ENCODE results near the gene TBXA2R.
"Not testable (repeated sequence)": the region's sequence is repeated elsewhere in the genome, so short reads cannot be mapped to it uniquely, and the experiment has no call there.

TBXA2R gene

DNA sequence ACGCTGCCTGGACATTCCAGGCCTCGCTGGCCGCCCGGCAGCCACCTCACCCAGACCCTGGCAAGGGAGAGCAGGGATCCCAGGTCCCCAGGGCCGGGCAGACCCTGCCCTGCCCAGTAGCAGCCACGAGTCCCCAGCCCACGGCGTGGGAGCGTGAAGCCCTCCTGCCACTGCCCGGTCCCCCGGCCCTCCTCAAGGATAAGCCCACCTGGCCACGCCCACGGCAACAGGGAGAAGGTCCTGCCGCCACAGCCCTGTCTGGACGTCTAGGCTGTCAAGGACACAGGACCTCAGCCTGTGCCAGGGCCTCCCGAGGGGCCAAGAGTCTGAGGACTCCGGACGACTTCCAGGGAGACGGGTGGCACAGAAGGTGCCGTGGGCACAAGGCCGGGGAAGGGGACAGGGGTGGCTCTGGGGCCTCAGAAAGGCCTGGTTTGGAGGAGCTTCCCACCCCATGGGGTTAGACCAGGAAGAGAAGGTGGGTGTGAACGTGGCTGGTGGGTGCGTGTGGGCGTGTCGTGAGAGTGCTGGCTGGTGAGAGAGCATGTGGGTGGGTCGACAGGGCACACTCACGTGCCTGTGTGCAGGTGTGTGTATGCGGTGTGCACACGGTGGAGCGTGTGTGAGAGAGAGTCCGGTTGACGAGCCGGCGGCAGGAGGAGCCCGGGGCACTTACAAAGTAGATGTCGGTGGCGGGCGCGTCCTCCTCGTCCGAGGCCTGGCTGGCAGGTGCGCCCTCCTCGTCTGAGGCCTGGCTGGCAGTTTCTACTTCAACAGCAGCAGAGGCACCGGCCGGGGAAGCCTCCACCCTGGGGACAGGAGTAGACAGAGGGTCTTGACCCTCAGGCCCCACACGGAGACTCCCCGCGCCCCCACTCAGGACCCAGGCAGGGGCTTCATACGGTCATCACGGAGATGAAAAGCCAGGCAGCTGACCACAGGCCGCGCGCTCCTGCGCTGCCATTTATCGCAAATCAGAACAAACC lies 31.8 kb upstream of the TBXA2R start:
- DNase-seq = no peak

DNA sequence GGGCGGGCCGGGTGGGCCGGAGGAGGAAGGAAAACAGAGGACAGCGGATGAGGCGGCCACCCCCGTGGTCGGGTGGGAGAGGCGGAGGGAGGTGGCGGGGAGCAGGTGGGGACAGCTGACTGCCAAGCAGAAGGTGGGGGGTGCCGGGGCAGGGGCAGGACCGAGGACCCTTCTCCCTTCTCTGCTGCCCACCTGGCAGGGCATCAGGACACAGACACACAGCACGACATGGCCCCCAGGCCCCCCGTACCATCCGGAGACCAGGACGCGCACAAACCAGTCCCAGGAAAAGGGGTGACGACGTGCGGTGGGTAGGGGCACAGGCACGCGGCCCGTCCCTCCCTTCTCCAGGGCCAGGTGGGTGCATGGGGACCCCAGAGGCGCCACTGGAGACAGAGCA lies 30.9 kb upstream of the TBXA2R start:
- DNase-seq = no peak

DNA sequence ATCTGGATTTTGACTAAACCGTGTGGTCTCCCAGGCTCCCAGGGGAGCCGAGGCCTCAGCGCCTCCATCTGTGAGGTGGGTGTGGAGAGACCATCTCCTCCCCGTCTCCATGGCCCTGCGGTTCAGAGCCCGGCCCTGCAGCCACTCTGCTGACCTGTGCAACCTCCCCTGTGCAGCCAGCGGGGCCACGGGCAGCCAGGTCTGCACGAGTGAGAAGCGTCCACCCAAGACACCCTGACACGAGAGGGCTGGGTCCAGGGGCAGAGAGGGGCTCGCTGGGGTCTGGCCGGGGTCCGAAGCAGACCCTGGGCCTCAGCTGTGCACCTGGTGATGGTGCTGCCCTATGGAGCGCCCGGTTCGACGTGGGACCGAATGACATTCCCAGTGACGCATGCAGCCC lies 30.3 kb upstream of the TBXA2R start:
- DNase-seq = no peak

DNA sequence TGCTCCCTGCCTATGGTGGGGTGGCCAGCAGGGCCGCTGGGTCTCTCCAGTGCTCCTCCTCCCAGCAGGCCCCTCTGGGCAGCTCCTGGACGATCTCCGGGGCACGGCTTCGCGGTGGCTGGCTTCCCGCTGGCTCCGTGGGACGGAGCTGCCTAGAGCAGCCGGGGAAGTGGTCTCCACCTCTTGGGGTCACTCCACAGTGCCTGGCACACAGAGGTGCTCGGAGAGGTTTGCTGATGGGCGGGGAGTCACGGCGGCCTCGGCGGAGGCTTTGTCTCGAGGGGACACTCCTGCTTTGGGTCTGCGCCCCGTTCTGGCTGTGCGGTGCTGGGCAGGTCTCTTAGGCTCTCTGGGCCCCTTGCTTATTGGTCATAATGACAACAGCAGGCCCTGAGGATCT lies 29.8 kb upstream of the TBXA2R start:
- no peak for DNase-seq

DNA sequence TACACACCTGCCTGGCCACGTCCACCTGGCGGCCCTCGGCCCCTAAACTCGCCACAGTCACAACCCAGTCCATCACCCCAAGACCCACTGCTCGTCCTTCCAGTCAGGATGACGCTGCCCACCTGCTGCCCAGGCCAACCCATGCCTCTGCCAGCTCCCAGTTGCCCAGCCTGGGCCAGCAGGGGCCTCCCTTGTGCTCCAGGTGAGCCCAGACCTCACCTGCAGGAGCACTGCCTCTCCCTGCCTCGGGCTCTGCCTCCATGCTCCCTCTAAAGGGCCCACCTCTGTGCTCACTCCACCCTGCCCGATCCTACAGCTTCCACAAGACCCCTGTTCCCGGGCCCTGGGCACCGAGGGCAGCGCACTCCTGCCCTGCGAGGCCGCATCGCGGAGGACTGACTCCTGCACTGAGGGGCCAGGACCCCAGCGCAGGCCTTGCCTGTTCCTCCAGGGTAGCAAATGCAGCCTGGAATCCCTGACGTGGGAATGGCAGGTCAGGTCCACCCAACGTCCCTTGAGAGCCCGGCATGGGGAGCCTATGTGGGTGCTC lies 27.9 kb upstream of the TBXA2R start:
- no peak for DNase-seq

DNA sequence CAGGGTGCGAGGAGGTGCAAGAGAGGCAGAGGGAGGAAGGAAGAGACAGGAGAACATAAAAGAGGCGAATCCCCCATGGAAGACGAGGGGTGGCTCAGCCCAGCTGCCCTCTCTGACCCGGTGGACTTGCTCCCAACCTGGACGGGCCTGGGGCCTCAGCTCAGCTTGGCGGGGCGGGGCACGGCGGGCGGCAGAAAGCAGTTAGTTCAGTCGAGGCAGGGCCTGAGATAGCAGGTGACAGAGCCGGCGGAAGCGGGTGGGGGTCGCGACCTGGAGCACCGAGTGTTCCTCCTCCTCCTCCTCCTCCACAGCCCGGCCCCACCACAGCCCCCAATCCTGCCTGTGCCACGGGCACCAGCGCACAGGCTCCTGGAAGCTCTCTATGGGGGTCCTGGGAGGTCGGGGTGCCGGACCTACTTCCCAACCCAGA lies 26.9 kb upstream of the TBXA2R start:
- DNase-seq = no peak

DNA sequence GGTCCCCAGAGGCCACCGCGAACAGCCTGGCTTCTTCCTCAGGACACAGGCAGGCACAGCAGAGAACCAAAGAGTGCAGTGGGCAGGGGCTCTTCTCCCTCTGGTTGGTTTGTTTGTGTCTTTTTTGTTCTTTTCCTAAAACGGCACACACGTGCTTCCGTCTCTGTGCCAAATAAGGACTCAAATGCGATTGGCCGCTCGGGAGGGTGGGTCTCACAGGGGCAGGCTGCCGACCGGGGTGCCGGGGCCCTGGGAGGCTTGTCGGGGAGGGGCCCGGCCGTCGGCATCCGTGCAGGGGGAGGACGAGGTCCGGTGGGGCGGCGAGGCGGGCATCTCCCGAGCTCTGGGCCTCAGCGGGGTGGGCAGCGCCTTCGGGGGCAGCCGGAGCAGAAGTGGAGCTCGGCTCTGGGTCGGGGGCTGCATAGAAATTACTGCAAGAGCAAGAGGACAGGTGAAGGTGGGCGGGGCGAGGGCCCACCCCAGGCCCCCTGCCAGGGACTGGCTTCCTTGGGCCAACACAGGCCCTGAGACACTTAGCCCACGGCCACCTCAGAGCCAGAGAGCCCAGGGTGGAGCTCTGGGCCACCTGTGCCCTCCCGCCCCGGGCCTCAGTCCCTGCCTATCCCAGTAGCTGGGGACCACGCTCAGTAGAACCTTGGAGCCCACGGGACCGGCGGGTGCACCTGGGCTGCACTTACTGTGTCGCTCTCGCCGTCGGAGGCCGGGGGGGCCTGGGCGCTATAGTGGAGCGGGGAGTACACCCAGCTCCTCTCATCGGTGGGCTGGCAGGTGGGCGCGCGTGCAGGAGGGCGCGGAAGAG lies 26.3 kb upstream of the TBXA2R start:
- no peak for DNase-seq

- no peak for DNase-seq
Measured at GRCh38 chr19:3632098-3632497, 25.4 kb upstream of the TBXA2R start.

DNA sequence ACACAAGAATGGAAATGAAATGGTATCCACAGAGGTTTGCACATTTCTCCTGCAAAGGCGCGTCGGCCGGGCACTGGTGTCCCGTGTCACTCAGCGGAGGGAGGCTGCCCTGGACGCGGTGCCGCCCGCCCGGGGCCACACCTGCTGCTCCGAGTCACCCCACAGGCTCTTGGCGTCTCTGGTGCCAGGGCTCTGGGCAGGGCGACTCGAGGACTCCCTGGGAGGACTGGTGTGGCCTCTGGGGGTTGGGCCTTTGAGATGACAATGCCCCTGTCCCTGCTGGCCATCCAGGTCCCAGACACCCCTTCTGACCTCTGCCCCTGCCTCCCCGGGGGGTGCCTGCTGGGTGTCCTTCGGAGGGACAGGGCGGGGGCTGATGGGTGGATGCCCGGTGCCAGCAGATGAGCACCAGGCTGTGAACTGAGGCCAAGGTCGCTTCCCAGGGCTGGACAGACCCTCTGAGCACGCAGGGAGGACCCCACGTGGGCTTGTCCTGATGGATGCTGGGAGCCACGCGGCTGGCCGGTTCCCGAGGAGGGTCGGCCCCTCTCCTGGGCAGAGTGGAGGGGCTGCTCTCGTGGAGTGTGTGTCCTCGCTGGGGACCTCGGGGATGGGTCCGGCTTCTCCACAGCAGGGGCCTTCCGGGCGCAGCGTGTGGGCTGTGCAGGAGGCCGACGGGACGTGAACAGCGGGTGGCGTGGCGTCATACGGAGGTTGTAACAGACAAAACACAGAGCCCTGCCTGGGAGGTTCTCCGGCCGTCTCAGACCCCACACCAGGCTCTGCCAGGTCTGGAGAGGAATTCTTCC lies 24.6 kb upstream of the TBXA2R start:
- no peak for DNase-seq

DNA sequence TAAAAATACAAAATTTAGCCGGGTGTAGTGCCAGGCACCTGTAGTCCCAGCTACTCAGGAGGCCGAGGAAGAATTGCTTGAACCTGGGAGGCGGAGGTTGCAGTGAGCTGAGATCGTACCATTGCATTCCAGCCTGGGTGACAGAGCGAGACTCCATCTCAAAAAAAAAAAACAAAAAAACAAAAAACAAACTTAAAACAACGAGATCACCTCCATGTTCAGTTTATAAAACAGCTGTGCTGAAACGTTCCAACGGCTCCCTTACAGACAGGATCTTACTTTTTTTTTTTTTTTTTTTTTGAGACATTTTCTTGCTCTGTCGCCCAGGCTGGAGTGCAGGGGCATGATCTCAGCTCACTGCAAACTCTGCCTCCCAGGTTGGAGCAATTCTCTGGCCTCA lies 22.1 kb upstream of the TBXA2R start:
- not testable (repeated sequence) for DNase-seq

- no peak for DNase-seq
Measured at GRCh38 chr19:3627351-3627723, 20.7 kb upstream of the TBXA2R start.

- DNase-seq = peak; percentile 87
Measured at GRCh38 chr19:3626473-3627350, 20.0 kb upstream of the TBXA2R start, which contains the start of gene CACTIN. CACTIN (minus strand) TSS chr19:3626790; CDS start chr19:3626762, 28 bp downstream.

GRCh38 chr19:3625996-3626472 lies 19.4 kb upstream of the TBXA2R start:
- DNase-seq = no peak

DNA sequence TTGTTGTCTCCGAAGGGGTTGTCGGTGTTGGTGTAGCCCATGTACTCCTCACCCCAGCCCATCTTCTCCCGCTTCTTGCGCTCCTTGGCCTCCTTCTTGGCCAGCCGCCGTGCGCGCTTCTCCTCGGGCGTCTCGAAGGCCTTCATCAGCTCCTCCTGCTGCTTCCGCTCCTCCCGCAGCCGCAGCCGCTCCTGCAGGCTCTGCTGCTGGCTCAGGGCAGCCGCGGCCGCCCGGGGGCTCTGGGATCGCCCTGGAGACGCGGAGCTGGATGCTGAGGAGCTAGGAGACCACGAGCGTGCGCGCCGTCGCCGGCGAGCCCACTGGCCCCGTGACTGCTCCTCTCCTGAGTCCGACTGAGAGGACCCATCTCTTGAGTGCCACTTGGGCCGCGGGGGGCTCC lies 17.0 kb upstream of the TBXA2R start:
- no peak for DNase-seq

- DNase-seq = no peak
Measured at GRCh38 chr19:3622224-3622623, 15.5 kb upstream of the TBXA2R start.

DNA sequence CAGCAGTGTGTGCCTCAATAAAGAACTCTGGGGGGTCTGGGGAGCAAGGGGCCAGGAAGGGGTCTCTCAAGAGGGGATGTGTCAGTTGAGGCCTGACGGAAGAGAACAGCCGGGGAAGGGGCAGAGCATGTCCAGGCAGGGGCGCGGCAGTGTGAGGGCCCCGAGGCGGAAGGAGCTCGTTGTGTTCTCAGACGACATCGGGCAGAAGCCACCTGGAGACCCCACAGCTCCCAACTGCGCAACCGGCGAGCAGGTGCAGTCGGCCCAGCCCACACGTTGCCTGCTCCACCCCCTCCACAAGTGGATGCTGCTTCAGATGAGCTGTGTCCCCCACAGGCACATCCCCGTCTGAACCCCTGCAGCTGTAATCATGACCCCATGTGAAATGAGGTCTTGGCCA lies 15.0 kb upstream of the TBXA2R start:
- DNase-seq = no peak

DNA sequence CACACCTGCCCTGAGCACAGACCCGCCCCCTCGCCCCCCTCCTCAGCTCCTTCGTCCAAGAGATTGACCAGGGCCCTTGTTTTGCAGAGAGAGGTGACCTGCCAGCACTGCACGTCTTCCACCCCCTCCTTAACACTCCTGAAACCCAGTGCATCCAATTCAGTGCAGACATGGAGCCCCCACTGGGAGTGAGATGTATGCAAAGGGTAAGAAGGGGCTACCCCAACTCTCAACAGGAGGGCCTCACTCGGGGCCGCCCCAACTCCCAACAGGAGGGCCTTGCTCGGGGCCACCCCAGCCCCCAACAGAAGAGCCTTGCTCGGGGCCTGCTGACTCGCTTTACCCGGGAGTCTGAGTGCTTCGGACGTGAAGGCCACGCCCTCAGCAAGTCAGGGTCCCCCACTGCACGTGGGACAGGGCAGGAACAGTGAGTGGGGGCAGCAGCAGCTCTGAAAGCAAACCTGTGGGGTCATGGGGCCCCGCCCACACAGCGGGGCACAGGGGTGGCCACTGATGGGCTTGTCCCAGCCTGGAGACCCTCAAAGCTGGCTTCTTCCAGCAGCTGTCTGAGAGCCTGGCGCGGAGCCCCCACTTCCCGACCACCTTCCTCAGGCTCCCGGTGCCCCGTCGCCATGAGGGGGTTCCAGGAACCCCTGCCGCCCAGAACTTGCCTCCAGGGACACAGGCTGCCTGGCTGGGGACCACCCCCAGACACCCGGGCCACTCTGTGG lies 14.3 kb upstream of the TBXA2R start:
- DNase-seq = no peak

DNA sequence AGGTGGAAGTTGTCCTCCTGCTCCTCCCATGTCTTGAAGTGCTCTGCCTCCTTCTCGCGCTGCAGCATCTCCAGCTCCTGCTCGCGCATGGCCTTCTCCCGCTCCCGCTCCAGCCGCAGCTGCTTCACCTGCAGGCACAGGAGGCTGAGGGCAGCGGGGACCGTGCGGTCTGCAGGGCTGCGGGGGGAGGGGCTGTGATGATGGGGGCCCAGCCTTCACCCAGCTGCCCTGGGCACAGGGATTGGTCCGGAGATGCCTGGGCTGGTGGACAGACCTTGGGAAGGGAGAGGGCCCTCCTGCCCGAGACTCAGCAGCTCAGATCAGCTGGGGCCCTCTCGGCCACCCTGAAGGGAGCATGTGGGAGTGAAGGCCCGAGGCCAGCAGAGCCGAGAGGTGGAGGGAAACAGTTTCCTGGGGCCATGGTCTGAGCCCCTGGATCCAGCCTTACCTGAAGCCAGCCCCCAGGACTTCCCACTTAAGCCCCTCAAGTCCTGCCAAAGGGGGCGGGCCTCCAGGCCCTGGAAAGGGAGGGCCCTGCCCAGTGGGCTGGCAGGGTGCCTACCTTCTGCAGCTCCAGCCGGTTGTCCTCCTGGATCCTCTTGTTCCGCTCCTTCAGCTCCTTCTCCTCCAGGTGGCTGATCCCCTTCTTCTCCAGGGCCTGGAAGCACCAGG lies 13.6 kb upstream of the TBXA2R start:
- no peak for DNase-seq

GRCh38 chr19:3619631-3620012 lies 12.9 kb upstream of the TBXA2R start:
- DNase-seq = no peak

Data from NCI-H510A treated with DMSO at 0.1 percent for 48 hours (cell line).